Frontal cortex (tissue), 4 donors: ENCODE data around the gene PTGDR2. TPM values are rescaled to one million over a fixed set of nuclear protein-coding genes. Genes with fewer than 3 reads are reported as not detected.

Experiments
- DNase-seq, 2 donors: peaks; one replicate each; pipeline ENCODE4 v3.0.0; 2012; ENCODE audit warnings: low spot score in 2 of 2
- FAIRE-seq: peaks from 2 replicates; lab custom pipeline; 2012; peaks lifted over from hg19 to GRCh38; lab: Jason Lieb, UNC
- total RNA-seq: library from RNA; depleted of rRNA; stranded (reverse); fragments of >200 nt; gene quantifications from one replicate; pipeline ENCODE4 v1.2.3, GENCODE V29; 2014
- donor health status: control.
- donor health status: control.
- donor health status: control.

PTGDR2 gene
- total RNA-seq, 1 donor from 2014 or later = 1.6 TPM

GRCh38 chr11:60875366-60876167 lies 19.8 kb upstream of the PTGDR2 start:
- FAIRE-seq (no peak), DNase-seq (no peak)

- FAIRE-seq (no peak), DNase-seq (no peak)
These were observed 18.9 kb upstream of the PTGDR2 start for GRCh38 chr11:60874421-60875365.

- no peak for DNase-seq
- no peak for FAIRE-seq
These were observed 17.8 kb upstream of the PTGDR2 start for GRCh38 chr11:60873533-60873932.

- FAIRE-seq = no peak
- DNase-seq = no peak
These were observed 17.3 kb upstream of the PTGDR2 start for GRCh38 chr11:60872961-60873524.

GRCh38 chr11:60872124-60872960 lies 16.6 kb upstream of the PTGDR2 start:
- DNase-seq (no peak), FAIRE-seq (no peak)

- DNase-seq = no peak
- no peak for FAIRE-seq
These were observed 15.8 kb upstream of the PTGDR2 start for GRCh38 chr11:60871378-60872061.

GRCh38 chr11:60870733-60871377 lies 15.1 kb upstream of the PTGDR2 start:
- no peak for DNase-seq
- FAIRE-seq = no peak

- no peak for FAIRE-seq
- DNase-seq = no peak
These were observed 14.5 kb upstream of the PTGDR2 start for GRCh38 chr11:60870276-60870675.

GRCh38 chr11:60869451-60869825 lies 13.7 kb upstream of the PTGDR2 start:
- FAIRE-seq (no peak), DNase-seq (no peak)

GRCh38 chr11:60868682-60869450 lies 13.1 kb upstream of the PTGDR2 start:
- DNase-seq (no peak), FAIRE-seq (no peak)

- no peak for FAIRE-seq
These were observed 12.3 kb upstream of the PTGDR2 start for GRCh38 chr11:60867871-60868681.

GRCh38 chr11:60866911-60867870 lies 11.4 kb upstream of the PTGDR2 start, which contains the start of gene ZP1:
TSS of gene ZP1 (plus strand) at chr11:60867542. CDS start at chr11:60867562, 20 bp downstream.
- FAIRE-seq = no peak
- no peak for DNase-seq

More at GRCh38 chr11:60867871-60868681, 12.3 kb upstream of the PTGDR2 start:
- no peak for DNase-seq

- DNase-seq (no peak), FAIRE-seq (no peak)
These were observed 9.2 kb upstream of the PTGDR2 start for GRCh38 chr11:60864856-60865513.

- FAIRE-seq = no peak
- no peak for DNase-seq
These were observed 8.1 kb upstream of the PTGDR2 start for GRCh38 chr11:60863550-60864521.
